HG02588 (cell line): ENCODE measurements around the gene ZNF678.
"Not testable (repeated sequence)": the region's sequence is repeated elsewhere in the genome, so short reads cannot be mapped to it uniquely, and the experiment has no call there.

ENCODE experiments used
- ATAC-seq: cut with Tn5 transposase; IDR thresholded peaks from one replicate; pipeline ENCODE4 v1.9.1; 2021; ENCODE audit warnings: mild to moderate bottlenecking, moderate library complexity; ENCODE audit not compliant: unreplicated experiment

ZNF678 gene

GRCh38 chr1:227596222-227596621 is 32.9 kb downstream of the ZNF678 start:
- ATAC-seq, result not testable (repeated sequence)

- ATAC-seq, result no peak
These were observed 40.0 kb downstream of the ZNF678 start for GRCh38 chr1:227603327-227603726.

- ATAC-seq, result no peak
These were observed 41.1 kb downstream of the ZNF678 start for GRCh38 chr1:227604446-227604845.

- ATAC-seq, result not testable (repeated sequence)
These were observed 42.9 kb downstream of the ZNF678 start for GRCh38 chr1:227606271-227606670.

GRCh38 chr1:227607336-227607898 is 44.1 kb downstream of the ZNF678 start:
- no peak for ATAC-seq

- no peak for ATAC-seq
These were observed 49.3 kb downstream of the ZNF678 start for GRCh38 chr1:227612658-227613057.

- no peak for ATAC-seq
These were observed 50.2 kb downstream of the ZNF678 start for GRCh38 chr1:227613526-227613925.

GRCh38 chr1:227621211-227621610 is 57.9 kb downstream of the ZNF678 start:
- no peak for ATAC-seq

- no peak for ATAC-seq
These were observed 59.6 kb downstream of the ZNF678 start for GRCh38 chr1:227622739-227623475.

- ATAC-seq, result no peak
These were observed 69.0 kb downstream of the ZNF678 start for GRCh38 chr1:227632325-227632724.

GRCh38 chr1:227635596-227635995 is 72.2 kb downstream of the ZNF678 start:
- ATAC-seq, result no peak

- ATAC-seq, result no peak
These were observed 91.1 kb downstream of the ZNF678 start for GRCh38 chr1:227654431-227654830.

- no peak for ATAC-seq
These were observed 91.7 kb downstream of the ZNF678 start for GRCh38 chr1:227654858-227655752.

- ATAC-seq, result no peak
These were observed 98.1 kb downstream of the ZNF678 start for GRCh38 chr1:227661495-227661894.

GRCh38 chr1:227662933-227663332 is 99.6 kb downstream of the ZNF678 start:
- no peak for ATAC-seq

- no peak for ATAC-seq
These were observed 102.9 kb downstream of the ZNF678 start for GRCh38 chr1:227666286-227666685.

GRCh38 chr1:227673441-227673840 is 110.1 kb downstream of the ZNF678 start:
- ATAC-seq, result no peak

GRCh38 chr1:227685807-227686206 is 122.5 kb downstream of the ZNF678 start:
- no peak for ATAC-seq

- ATAC-seq, result no peak
These were observed 134.0 kb downstream of the ZNF678 start for GRCh38 chr1:227697321-227697864.

- ATAC-seq, result not testable (repeated sequence)
These were observed 138.3 kb downstream of the ZNF678 start for GRCh38 chr1:227701631-227702030.

- ATAC-seq, result no peak
These were observed 144.5 kb downstream of the ZNF678 start for GRCh38 chr1:227707846-227708245.
